Duodenal mucosa (tissue), 2 donors: ENCODE measurements around the gene NELFB.

ENCODE experiments used
- H3K27ac ChIP-seq: one replicate; pipeline ENCODE4 v1.7.0; 2013; ENCODE audit warnings: low read depth, low read length
- H3K27me3 ChIP-seq, 2 donors: one replicate each; pipeline ENCODE4 v1.7.0; 2013; ENCODE audit warnings: low read length in 2 of 2, control low read depth in 1 of 2; ENCODE audit not compliant: insufficient read depth in 2 of 2, control insufficient read depth in 1 of 2
- H3K36me3 ChIP-seq, 2 donors: one replicate each; pipeline ENCODE4 v1.7.0; 2013; ENCODE audit warnings: low read length in 2 of 2, control low read depth in 1 of 2; ENCODE audit not compliant: insufficient read depth in 2 of 2, control insufficient read depth in 1 of 2
- H3K4me1 ChIP-seq, 2 donors: one replicate each; pipeline ENCODE4 v1.7.0; 2013; ENCODE audit warnings: low read length in 2 of 2, control low read depth in 1 of 2; ENCODE audit not compliant: insufficient read depth in 2 of 2, control insufficient read depth in 1 of 2
- H3K4me3 ChIP-seq, 2 donors: one replicate each; pipeline ENCODE4 v1.7.0; 2013; ENCODE audit warnings: low read length in 2 of 2, low read depth in 1 of 2
- H3K9ac ChIP-seq, 2 donors: one replicate each; pipeline ENCODE4 v1.7.0; 2013; ENCODE audit warnings: low read length in 2 of 2, low read depth in 1 of 2
- H3K9me3 ChIP-seq, 2 donors: one replicate each; pipeline ENCODE4 v1.7.0; 2013; ENCODE audit warnings: low read length in 2 of 2, control low read depth in 1 of 2; ENCODE audit not compliant: control insufficient read depth in 1 of 2

The NELFB gene

GRCh38 chr9:137263506-137263905, 8.4 kb downstream of the NELFB start:
- no peaks in the 10 kb centered on the region for H3K9me3 ChIP-seq
- no peak overlapping the region for H3K4me3 ChIP-seq
- H3K27me3 ChIP-seq, result no peaks in the 10 kb centered on the region
- H3K27ac ChIP-seq, result no peak overlapping the region
- peaks cover 14 to 41% of the 10 kb centered on the region in 2 donors for H3K36me3 ChIP-seq
- peaks cover 4 to 6% of the 10 kb centered on the region in 2 donors for H3K4me1 ChIP-seq
- no peak overlapping the region for H3K9ac ChIP-seq

- H3K4me1 ChIP-seq, result peaks cover 10 to 12% of the 10 kb centered on the region in 2 donors
- H3K9ac ChIP-seq, result no peak overlapping the region
- H3K27me3 ChIP-seq, result no peaks in the 10 kb centered on the region
- H3K4me3 ChIP-seq, result no peak overlapping the region
- peaks cover 12 to 42% of the 10 kb centered on the region in 2 donors for H3K36me3 ChIP-seq
- H3K27ac ChIP-seq, result no peak overlapping the region
- H3K9me3 ChIP-seq, result no peaks in the 10 kb centered on the region
These were observed 8.9 kb downstream of the NELFB start for GRCh38 chr9:137264067-137264466.

GRCh38 chr9:137265496-137266161, 10.5 kb downstream of the NELFB start:
- Histone ChIP-seq H3K9me3 (no peaks in the 10 kb centered on the region), H3K27ac (no peak overlapping the region), H3K4me1 (peaks cover 18 to 21% of the 10 kb centered on the region in 2 donors), H3K4me3 (no peak overlapping the region), H3K36me3 (peaks cover 12 to 40% of the 10 kb centered on the region in 2 donors), H3K27me3 (no peaks in the 10 kb centered on the region), H3K9ac (no peak overlapping the region)

- Histone ChIP-seq H3K4me3 (no peak overlapping the region), H3K27me3 (no peaks in the 10 kb centered on the region), H3K9me3 (no peaks in the 10 kb centered on the region), H3K27ac (no peak overlapping the region), H3K4me1 (peaks cover 18 to 21% of the 10 kb centered on the region in 2 donors), H3K36me3 (peaks cover 12 to 45% of the 10 kb centered on the region in 2 donors), H3K9ac (no peak overlapping the region)
These were observed 11.0 kb downstream of the NELFB start for GRCh38 chr9:137266162-137266527.

- no peaks in the 10 kb centered on the region for H3K27me3 ChIP-seq
- H3K4me1 ChIP-seq, result peaks cover 18 to 21% of the 10 kb centered on the region in 2 donors
- no peak overlapping the region for H3K27ac ChIP-seq
- no peak overlapping the region for H3K4me3 ChIP-seq
- peaks cover 12 to 46% of the 10 kb centered on the region in 2 donors for H3K36me3 ChIP-seq
- no peak overlapping the region for H3K9ac ChIP-seq
- no peaks in the 10 kb centered on the region for H3K9me3 ChIP-seq
These were observed 11.7 kb downstream of the NELFB start for GRCh38 chr9:137266585-137267453.

- Histone ChIP-seq H3K9me3 (no peaks in the 10 kb centered on the region), H3K4me1 (peaks cover 18 to 21% of the 10 kb centered on the region in 2 donors), H3K4me3 (no peak overlapping the region), H3K27ac (no peak overlapping the region), H3K36me3 (peaks cover 12 to 55% of the 10 kb centered on the region in 2 donors), H3K27me3 (no peaks in the 10 kb centered on the region), H3K9ac (no peak overlapping the region)
These were observed 12.8 kb downstream of the NELFB start for GRCh38 chr9:137267933-137268355.

GRCh38 chr9:137268538-137269201, 13.5 kb downstream of the NELFB start:
- H3K9ac ChIP-seq, result peak overlapping the region; percentile 12 to 13
- peaks cover 12 to 57% of the 10 kb centered on the region in 2 donors for H3K36me3 ChIP-seq
- H3K27ac ChIP-seq, result peak overlapping the region; percentile 42
- H3K4me1 ChIP-seq, result peaks cover 18 to 22% of the 10 kb centered on the region in 2 donors
- no peaks in the 10 kb centered on the region for H3K27me3 ChIP-seq
- no peaks in the 10 kb centered on the region for H3K9me3 ChIP-seq
- H3K4me3 ChIP-seq, result peak overlapping the region; percentile 33 to 59

- Histone ChIP-seq H3K9me3 (no peaks in the 10 kb centered on the region), H3K9ac (peak overlapping the region; percentile 12 to 13), H3K27ac (peak overlapping the region; percentile 42), H3K36me3 (peaks cover 12 to 50% of the 10 kb centered on the region in 2 donors), H3K27me3 (no peaks in the 10 kb centered on the region), H3K4me3 (peak overlapping the region; percentile 33 to 59), H3K4me1 (peaks cover 24 to 28% of the 10 kb centered on the region in 2 donors)
These were observed 14.2 kb downstream of the NELFB start for GRCh38 chr9:137269231-137269772.

- no peaks in the 10 kb centered on the region for H3K27me3 ChIP-seq
- no peaks in the 10 kb centered on the region for H3K9me3 ChIP-seq
- peaks cover 36 to 45% of the 10 kb centered on the region in 2 donors for H3K4me1 ChIP-seq
- H3K36me3 ChIP-seq, result peaks cover 7 to 38% of the 10 kb centered on the region in 2 donors
- no peak overlapping the region for H3K9ac ChIP-seq
- H3K4me3 ChIP-seq, result no peak overlapping the region
- H3K27ac ChIP-seq, result no peak overlapping the region
These were observed 16.0 kb downstream of the NELFB start for GRCh38 chr9:137270929-137271695.
